HEK293 (cell line): ENCODE results near the gene SPRN.

Experiments used
- AEBP2 ChIP-seq: fragments of 450-650 bp; formaldehyde crosslinking; IDR thresholded peaks from 2 replicates; pipeline ENCODE4 v1.5.1; 2016; ENCODE audit warnings: missing biosample characterization, missing genetic modification characterization, borderline replicate concordance
- REST ChIP-seq: fragments of 450-650 bp; formaldehyde crosslinking; IDR thresholded peaks from 2 replicates; pipeline ENCODE4 v1.5.1; 2016; ENCODE audit warnings: missing biosample characterization, missing genetic modification characterization
- ZBTB20 ChIP-seq: fragments of 450-650 bp; formaldehyde crosslinking; IDR thresholded peaks from 2 replicates; pipeline ENCODE4 v1.5.1; 2016; ENCODE audit warnings: missing biosample characterization, missing genetic modification characterization
- ZNF114 ChIP-seq: fragments of 450-650 bp; formaldehyde crosslinking; IDR thresholded peaks from 2 replicates; pipeline ENCODE4 v1.5.0; 2017; ENCODE audit warnings: missing biosample characterization, missing genetic modification characterization
- ZNF16 ChIP-seq: fragments of 450-650 bp; formaldehyde crosslinking; IDR thresholded peaks from 2 replicates; pipeline ENCODE4 v1.5.1; 2016; ENCODE audit warnings: low read depth, missing biosample characterization, missing genetic modification characterization
- ZNF223 ChIP-seq: fragments of 450-650 bp; formaldehyde crosslinking; IDR thresholded peaks from 2 replicates; pipeline ENCODE4 v1.5.1; 2016; ENCODE audit warnings: missing biosample characterization, missing genetic modification characterization
- ZNF280D ChIP-seq: fragments of 450-650 bp; formaldehyde crosslinking; IDR thresholded peaks from 2 replicates; pipeline ENCODE4 v1.5.1; 2016; ENCODE audit warnings: missing biosample characterization, missing genetic modification characterization
- ZNF610 ChIP-seq: fragments of 450-650 bp; formaldehyde crosslinking; IDR thresholded peaks from 2 replicates; pipeline ENCODE4 v1.5.1; 2016; ENCODE audit warnings: missing biosample characterization, missing genetic modification characterization, borderline replicate concordance
- ZNF660 ChIP-seq: fragments of 450-650 bp; IDR thresholded peaks from 2 replicates; pipeline ENCODE4 v1.5.1; 2018; ENCODE audit warnings: missing biosample characterization, mild to moderate bottlenecking, missing genetic modification characterization
- TF ChIP-seq, protein P1 (sequence below): fragments of 450-650 bp; formaldehyde crosslinking; IDR thresholded peaks from 2 replicates; pipeline ENCODE4 v1.5.1; 2016; ENCODE audit warnings: missing biosample characterization, missing genetic modification characterization
- TF ChIP-seq, protein P2 (sequence below): fragments of 450-650 bp; formaldehyde crosslinking; IDR thresholded peaks from 2 replicates; pipeline ENCODE4 v1.5.1; 2016; ENCODE audit warnings: missing biosample characterization, missing genetic modification characterization
- TF ChIP-seq, protein P3 (sequence below): fragments of 450-650 bp; IDR thresholded peaks from 2 replicates; pipeline ENCODE4 v1.5.1; 2018; ENCODE audit warnings: missing biosample characterization, missing genetic modification characterization

GRCh38 chr10:133474027-133474426 lies 49.6 kb upstream of the SPRN start:
- TF ChIP-seq, protein P1, sequence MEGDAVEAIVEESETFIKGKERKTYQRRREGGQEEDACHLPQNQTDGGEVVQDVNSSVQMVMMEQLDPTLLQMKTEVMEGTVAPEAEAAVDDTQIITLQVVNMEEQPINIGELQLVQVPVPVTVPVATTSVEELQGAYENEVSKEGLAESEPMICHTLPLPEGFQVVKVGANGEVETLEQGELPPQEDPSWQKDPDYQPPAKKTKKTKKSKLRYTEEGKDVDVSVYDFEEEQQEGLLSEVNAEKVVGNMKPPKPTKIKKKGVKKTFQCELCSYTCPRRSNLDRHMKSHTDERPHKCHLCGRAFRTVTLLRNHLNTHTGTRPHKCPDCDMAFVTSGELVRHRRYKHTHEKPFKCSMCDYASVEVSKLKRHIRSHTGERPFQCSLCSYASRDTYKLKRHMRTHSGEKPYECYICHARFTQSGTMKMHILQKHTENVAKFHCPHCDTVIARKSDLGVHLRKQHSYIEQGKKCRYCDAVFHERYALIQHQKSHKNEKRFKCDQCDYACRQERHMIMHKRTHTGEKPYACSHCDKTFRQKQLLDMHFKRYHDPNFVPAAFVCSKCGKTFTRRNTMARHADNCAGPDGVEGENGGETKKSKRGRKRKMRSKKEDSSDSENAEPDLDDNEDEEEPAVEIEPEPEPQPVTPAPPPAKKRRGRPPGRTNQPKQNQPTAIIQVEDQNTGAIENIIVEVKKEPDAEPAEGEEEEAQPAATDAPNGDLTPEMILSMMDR, result no peak
- TF ChIP-seq, protein P2, sequence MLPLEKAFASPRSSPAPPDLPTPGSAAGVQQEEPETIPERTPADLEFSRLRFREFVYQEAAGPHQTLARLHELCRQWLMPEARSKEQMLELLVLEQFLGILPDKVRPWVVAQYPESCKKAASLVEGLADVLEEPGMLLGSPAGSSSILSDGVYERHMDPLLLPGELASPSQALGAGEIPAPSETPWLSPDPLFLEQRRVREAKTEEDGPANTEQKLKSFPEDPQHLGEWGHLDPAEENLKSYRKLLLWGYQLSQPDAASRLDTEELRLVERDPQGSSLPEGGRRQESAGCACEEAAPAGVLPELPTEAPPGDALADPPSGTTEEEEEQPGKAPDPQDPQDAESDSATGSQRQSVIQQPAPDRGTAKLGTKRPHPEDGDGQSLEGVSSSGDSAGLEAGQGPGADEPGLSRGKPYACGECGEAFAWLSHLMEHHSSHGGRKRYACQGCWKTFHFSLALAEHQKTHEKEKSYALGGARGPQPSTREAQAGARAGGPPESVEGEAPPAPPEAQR (tag by site-specific recombination), result no peak
- TF ChIP-seq ZBTB20 (tag by site-specific recombination) (no peak), ZNF223 (tag by site-specific recombination) (no peak), ZNF610 (tag by site-specific recombination) (no peak), REST (no peak), ZNF660 (no peak), ZNF280D (tag by site-specific recombination) (no peak), ZNF16 (tag by site-specific recombination) (no peak), AEBP2 (tag by site-specific recombination) (no peak), ZNF114 (tag by site-specific recombination) (no peak)
- TF ChIP-seq, protein P3, sequence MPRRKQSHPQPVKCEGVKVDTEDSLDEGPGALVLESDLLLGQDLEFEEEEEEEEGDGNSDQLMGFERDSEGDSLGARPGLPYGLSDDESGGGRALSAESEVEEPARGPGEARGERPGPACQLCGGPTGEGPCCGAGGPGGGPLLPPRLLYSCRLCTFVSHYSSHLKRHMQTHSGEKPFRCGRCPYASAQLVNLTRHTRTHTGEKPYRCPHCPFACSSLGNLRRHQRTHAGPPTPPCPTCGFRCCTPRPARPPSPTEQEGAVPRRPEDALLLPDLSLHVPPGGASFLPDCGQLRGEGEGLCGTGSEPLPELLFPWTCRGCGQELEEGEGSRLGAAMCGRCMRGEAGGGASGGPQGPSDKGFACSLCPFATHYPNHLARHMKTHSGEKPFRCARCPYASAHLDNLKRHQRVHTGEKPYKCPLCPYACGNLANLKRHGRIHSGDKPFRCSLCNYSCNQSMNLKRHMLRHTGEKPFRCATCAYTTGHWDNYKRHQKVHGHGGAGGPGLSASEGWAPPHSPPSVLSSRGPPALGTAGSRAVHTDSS (tag by site-specific recombination), result no peak
